Fibroblast of pulmonary artery (primary cell): ENCODE data around the gene RNFT2.

Experiments
- DNase-seq: peaks from one replicate; pipeline ENCODE4 v3.0.0-alpha.2; 2010; ENCODE audit warnings: low read depth
- H3K4me3 ChIP-seq: replicated peaks from 2 replicates; pipeline ENCODE4 v1.5.1; 2011; ENCODE audit warnings: low read depth, mild to moderate bottlenecking, control low read depth, low read length, moderate library complexity
- TF ChIP-seq, protein P1 (sequence below): IDR thresholded peaks from 2 replicates; pipeline ENCODE4 v1.5.1; 2011; ENCODE audit warnings: mild to moderate bottlenecking, control low read depth, low read length, inconsistent platforms; ENCODE audit errors: missing control alignments

Gene RNFT2

DNA sequence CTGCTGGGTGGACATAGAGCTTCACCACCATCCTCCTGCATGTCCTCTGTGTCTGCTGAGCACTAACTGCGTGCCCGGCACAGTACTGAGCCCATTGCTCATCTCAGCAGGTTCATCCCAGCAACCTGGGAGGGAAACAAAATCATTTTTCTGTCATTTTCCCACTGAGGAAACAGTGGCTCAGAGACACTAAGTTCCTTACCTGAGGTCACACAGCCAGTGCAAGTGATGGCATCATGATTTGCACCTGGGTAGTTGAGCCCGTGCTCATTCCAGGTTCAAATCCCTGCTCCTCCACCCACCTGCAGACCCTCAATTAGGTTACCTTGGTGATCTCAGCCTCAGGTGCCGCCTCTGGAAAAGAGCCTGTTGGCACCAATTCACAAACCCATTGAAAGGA lies 23.4 kb downstream of the RNFT2 start:
- no peak for DNase-seq
- H3K4me3 ChIP-seq, result no peak overlapping the region
- TF ChIP-seq, protein P1, sequence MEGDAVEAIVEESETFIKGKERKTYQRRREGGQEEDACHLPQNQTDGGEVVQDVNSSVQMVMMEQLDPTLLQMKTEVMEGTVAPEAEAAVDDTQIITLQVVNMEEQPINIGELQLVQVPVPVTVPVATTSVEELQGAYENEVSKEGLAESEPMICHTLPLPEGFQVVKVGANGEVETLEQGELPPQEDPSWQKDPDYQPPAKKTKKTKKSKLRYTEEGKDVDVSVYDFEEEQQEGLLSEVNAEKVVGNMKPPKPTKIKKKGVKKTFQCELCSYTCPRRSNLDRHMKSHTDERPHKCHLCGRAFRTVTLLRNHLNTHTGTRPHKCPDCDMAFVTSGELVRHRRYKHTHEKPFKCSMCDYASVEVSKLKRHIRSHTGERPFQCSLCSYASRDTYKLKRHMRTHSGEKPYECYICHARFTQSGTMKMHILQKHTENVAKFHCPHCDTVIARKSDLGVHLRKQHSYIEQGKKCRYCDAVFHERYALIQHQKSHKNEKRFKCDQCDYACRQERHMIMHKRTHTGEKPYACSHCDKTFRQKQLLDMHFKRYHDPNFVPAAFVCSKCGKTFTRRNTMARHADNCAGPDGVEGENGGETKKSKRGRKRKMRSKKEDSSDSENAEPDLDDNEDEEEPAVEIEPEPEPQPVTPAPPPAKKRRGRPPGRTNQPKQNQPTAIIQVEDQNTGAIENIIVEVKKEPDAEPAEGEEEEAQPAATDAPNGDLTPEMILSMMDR, result no peak

DNA sequence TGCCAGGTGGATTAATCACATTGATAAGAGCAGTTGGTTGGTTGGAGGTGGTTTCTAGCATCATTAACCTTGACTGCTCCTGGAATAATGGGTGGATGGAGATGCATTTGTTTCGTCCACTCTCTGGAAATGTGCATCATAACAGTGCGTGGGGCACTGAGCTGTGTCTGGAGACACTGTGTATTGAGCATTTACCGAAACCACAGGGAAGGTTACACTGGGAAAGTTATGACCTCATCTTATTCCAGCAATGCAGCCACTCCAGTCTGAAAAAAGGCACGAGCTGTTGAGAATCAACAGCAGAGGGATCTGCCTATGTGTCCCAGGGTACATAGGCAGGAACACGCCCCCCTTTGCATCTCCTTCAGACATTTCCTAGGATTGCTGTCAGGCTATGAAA lies 27.2 kb downstream of the RNFT2 start:
- no peak for DNase-seq
- H3K4me3 ChIP-seq, result no peak overlapping the region
- TF ChIP-seq, protein P1, result no peak

DNA sequence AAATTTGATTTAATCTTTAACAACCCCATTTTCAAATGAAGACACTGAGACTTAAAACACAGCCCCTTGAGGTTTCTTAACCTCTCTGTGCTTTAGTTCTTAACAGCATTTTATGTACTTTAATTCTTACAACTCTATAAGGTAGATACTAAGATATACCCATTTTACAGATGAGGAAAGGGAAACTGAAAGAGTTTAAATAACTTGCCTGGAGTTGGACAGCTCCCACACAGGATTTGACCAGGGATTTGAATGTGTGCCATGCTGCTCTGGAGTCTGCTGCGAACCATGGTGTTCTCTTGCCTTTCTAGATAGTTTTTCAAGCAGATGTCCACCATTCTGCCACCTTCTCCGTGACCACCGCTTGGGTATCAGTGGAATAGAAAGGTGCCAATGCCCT lies 28.2 kb downstream of the RNFT2 start:
- no peak for DNase-seq

DNA sequence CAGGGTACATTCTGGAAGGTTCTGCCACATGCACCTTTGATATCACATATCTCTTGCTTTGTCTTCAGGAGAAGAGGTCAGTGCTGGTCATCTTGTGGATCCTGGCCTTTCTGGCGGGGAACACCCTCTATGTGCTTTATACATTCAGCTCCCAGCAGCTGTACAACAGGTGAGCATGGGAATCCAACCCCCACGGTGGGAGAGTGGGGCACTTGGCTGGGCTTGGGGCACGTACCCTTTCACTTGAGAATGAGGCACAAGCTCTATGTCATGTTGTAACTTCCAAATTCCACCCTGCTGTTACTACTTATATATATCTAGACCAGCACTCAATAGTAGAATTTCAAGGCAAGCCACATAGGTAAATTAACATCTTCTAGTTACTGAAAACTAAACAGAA lies 28.6 kb downstream of the RNFT2 start:
- no peak overlapping the region for H3K4me3 ChIP-seq
- DNase-seq, result no peak
- TF ChIP-seq, protein P1, result no peak

More for the DNA sequence above, 28.2 kb downstream of the RNFT2 start:
- TF ChIP-seq, protein P1, result no peak
- H3K4me3 ChIP-seq, result no peak overlapping the region

DNA sequence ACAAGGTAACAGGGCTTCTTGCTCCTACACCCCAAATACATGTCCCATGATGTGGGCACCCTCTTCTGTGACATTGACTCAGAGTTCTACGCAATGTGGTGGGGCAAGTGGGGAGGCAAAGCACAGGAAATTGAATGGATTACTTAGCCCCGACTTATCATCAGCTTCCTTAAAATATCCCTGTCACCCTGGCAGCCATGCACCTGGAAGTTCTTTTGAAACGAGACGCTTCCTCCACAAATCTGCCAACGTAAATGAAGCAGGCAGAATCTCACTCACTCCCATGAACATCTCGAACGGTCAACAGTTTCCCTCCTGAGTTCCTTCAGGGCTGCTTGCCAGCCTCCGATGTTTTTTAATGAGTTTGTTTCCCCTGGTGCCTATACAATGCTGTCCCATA lies 33.5 kb downstream of the RNFT2 start:
- TF ChIP-seq, protein P1, result no peak
- no peak for DNase-seq

DNA sequence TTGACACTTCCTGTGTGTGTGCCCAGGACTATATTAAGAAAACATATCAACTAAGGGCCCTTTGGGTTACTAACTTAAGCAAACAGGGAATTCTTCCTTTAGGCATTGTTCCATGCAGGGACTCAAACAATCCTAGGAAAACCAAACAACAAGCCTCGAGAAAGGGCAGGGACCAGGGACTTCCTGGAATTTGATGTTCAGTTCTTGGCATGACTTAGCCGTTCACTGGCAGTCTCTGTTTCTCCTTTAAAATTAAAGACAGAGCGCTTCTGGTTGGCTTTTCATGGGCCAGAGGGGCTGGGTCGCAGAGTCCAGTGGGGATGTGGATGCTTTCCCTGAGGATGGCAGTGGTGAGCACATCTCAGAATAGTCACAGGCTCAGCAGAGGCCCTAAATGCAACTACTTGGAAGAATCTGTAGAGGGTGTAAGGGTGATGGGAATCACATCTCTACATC lies 35.2 kb downstream of the RNFT2 start:
- no peak for DNase-seq
- TF ChIP-seq, protein P1, result peak; percentile 1
- H3K4me3 ChIP-seq, result no peak overlapping the region

More for the DNA sequence above, 33.5 kb downstream of the RNFT2 start:
- H3K4me3 ChIP-seq, result no peak overlapping the region

DNA sequence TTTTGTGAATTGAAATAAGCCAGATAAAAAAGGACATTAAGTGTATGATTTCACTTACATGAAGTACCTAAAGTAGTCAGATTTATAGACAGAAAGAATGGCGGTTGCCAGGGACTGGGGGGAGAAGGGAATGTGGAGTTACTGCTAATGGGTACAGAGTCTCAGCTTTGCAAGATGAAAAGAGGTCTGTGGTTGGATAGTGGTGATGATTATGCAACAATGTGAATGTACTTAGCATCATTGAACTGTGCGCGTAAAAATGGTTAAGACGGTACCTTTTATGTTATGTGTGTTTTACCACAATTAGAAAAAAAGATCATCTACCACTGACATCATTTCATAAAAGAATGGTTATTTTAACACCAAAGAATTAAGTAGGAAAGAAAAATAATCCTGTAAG lies 35.9 kb downstream of the RNFT2 start:
- DNase-seq, result no peak
- no peak overlapping the region for H3K4me3 ChIP-seq
- TF ChIP-seq, protein P1, result no peak
